HCEC 1CT (cell line): Measurements from ENCODE around the gene SLC16A5.
"Not testable (repeated sequence)": the region's sequence is repeated elsewhere in the genome, so short reads cannot be mapped to it uniquely, and the experiment has no call there.

Experiments used
- DNase-seq: peaks from one replicate; pipeline ENCODE4 v3.0.0-alpha.2; 2017

The SLC16A5 gene

GRCh38 chr17:75064867-75065561, 22.7 kb upstream of the SLC16A5 start:
- DNase-seq: no peak

DNA sequence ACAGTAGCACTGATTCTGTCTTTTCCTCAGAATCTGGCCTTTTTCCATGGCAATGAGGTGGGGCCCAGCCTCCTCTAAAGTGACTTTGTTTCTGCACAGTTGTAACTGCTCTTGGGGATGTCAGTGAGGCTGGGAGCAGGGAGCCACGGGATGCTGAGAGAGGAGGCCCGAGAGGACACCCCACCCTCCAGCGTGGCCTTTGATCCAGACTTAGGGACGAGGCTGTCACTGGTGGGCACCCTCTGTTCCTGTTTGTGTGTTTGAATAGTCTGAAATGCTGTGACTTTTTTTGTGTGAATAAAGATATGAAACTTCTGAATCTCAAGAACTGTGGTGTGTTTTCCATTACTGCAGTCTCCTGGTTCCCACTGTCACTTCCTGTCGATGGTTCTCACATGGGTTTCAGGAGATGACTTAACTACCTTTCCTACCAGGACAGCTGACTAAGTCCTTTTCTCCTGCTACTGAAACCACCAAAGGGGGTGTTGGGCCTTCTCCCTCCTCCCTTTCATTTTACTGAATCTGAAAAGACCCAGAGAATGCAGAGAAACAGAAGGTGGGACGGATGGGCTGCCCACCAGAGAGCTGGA, 22.1 kb upstream of the SLC16A5 start:
- DNase-seq: no peak

DNA sequence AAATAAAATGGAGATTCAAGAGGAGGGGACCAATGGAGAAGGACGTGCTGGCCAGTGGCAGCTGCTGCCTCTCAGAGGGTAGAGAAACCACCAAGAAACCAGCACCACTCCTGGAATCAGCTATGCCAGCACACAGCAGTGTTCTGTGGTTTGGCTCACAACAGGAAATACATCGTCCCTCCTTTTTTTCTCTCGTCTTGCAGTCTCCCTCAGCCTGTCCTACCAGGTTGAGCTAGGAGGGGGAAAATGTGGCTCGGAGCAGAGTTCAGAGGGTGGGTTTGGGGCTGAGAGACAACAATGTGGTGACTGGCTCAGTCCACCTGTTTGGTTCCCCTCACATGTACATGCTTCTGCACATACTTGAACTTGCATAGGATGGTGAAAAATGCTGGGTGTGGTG, 19.9 kb upstream of the SLC16A5 start:
- no peak for DNase-seq

GRCh38 chr17:75068750-75069149, 19.0 kb upstream of the SLC16A5 start:
- DNase-seq: no peak

GRCh38 chr17:75069783-75070182, 18.0 kb upstream of the SLC16A5 start:
- peak; percentile 48 for DNase-seq

GRCh38 chr17:75071478-75072271, 16.1 kb upstream of the SLC16A5 start:
- DNase-seq: not testable (repeated sequence)

- not testable (repeated sequence) for DNase-seq
These were observed 14.8 kb upstream of the SLC16A5 start for GRCh38 chr17:75072909-75073308.

DNA sequence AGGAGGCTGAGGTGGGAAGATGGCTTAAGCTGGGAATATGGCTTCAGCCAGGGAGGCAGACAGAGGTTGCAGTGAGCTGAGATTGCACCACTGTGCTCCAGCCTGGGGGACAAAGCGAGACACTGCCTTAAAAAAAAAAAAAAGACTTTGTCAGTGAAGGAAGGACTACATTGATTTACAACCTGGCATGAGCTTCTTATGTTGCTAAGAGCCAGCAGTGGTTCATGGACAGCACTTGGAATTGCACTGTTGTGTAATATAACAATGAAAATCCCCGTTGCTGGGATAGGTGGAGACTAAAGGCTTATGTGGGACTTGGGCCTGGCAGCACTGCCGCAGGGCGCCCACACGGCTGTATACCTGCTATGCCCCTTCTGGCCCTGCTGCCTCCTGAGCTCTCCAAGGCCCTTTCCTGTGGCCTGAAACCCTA, 14.1 kb upstream of the SLC16A5 start:
- no peak for DNase-seq

GRCh38 chr17:75074532-75074931, 13.2 kb upstream of the SLC16A5 start:
- DNase-seq: no peak

GRCh38 chr17:75075597-75076336, 12.0 kb upstream of the SLC16A5 start:
- no peak for DNase-seq

DNA sequence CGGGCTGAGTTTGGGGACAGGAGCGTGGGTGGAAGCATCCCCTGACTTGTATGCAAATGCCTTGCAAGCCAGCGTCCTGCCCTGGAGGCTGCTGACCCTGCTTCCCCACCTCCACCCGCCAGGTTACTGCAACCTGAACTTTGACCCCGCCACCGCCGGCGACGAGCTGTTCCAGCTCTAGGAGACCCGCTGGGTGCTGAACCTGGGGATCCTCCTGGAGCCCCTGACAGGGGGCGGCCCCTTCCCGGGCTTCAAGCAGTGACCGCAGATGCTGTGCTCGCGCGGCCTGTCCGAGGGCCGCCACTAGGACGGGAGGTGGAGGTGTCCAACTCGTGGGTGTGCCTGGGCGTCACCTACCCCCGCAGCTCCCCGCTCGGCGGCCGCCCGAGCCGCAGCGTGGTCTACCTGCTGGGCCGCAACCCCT, 10.7 kb upstream of the SLC16A5 start:
- DNase-seq: no peak

- DNase-seq: no peak
These were observed 10.1 kb upstream of the SLC16A5 start for GRCh38 chr17:75077496-75078283.

DNA sequence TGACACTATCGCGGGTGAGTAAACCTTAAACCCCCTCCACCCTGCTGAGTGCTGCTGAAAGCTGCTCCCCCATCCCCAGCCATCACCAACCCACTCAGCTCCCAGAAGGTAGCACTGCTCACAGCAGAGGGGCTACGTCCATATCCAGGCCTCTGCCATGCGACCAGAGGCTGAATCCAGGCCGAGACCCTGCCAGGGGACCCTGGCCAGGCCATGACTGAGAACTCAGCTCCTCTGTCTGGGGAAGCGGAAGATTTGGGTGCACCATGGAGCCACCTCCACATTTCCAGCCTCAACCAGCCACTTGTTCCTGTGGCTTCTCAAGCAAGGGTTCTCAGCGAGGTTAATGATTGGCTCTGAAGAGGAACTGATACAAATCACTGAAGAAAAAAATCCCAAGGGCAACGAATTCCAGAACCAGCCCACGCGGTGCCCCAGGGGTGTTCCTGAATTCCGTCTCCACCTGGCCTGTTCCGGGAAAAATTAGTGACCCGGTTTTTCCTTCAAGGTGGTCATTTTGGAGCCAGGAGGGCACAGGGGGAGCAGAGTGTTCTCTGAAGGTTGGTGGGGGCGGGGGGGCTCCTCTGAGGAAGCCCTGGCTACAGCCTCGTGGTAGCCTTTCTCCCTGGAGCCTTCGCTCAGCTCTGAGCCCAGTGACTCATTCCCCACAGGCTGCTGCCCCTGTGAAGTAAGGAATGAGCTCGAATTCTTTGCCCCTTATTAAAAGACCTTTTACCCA, 9.3 kb upstream of the SLC16A5 start:
- peak; percentile 63 for DNase-seq

DNA sequence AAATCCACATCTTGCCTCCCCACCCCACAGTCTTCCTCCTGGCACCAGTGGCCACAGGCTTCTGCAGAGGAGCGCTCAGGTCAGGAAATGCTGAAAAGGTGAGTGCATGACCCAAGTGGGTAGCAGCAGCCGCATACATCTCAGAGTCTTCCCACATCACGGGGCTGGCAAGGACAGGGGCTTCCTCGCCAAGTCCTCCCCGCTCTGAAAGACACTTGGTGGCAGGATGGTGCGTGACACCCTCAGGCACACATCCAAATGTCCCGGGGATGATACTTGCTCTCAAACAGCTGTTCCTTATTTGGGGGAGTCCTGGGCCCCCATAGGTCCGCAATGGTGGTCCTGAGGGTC, 8.8 kb upstream of the SLC16A5 start:
- no peak for DNase-seq

- no peak for DNase-seq
These were observed 5.9 kb upstream of the SLC16A5 start for GRCh38 chr17:75081611-75082540.

DNA sequence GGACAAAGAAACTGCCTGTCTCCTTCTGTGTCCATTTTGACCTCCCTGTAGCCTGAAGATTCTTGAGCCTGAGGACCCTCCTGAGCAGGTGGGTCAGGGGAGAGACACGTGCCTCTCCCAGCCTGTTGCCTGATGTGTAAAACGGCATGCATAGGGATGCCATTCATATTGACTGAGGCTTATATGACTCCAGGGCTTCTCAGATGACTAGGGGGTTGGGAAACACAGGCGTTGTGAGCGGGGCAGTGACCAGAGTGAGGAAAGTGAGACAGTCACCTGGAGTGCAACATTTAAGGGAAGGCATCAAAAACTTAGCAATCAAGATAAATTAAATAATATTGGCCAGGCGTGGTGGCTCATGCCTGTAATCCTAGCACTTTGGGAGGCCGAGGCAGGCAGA, 5.1 kb upstream of the SLC16A5 start:
- DNase-seq: no peak

GRCh38 chr17:75084039-75084660, 3.6 kb upstream of the SLC16A5 start:
- no peak for DNase-seq

- DNase-seq: no peak
These were observed 1.1 kb upstream of the SLC16A5 start for GRCh38 chr17:75086496-75087181.

GRCh38 chr17:75087182-75087557, 584 bp upstream of the SLC16A5 start:
- no peak for DNase-seq
